Heart left ventricle (tissue), 16 donors: Measurements from ENCODE around the gene MARCO. TPM values are rescaled to one million over a fixed set of nuclear protein-coding genes. Genes with fewer than 3 reads are reported as not detected.
A peak's percentile ranks its signal among the peaks of the same experiment; 100 is the strongest.
"Not testable (repeated sequence)": the region's sequence is repeated elsewhere in the genome, so short reads cannot be mapped to it uniquely, and the experiment has no call there.

Experiments used
- ATAC-seq, 4 donors: fragments of 200-7000 bp; cut with Tn5 transposase; one replicate each; pipeline ENCODE4 v1.9.1; 2020 to 2022; ENCODE audit warnings: moderate library complexity in 4 of 4, mild to moderate bottlenecking in 3 of 4, moderate number of reproducible peaks in 1 of 4
- DNase-seq, 5 donors: peaks; one replicate each; pipeline ENCODE4 v3.0.0-alpha.2; 2020
- H3K27ac ChIP-seq, 12 donors: fragments of 200-600 bp; sonication (generic) in 4 of 12; one replicate each; pipeline versions ENCODE4 v1.5.0 to v1.8.0; 2016 to 2022; ENCODE audit warnings: mild to moderate bottlenecking in 2 of 12
- H3K27me3 ChIP-seq, 9 donors: fragments of 200-600 bp; sonication (generic) in 2 of 9; one replicate each; pipeline versions ENCODE4 v1.5.1 to v1.8.0; 2016 to 2022; ENCODE audit warnings: mild to moderate bottlenecking in 3 of 9
- H3K36me3 ChIP-seq, 9 donors: fragments of 200-600 bp; sonication (generic) in 2 of 9; one replicate each; pipeline versions ENCODE4 v1.5.0 to v1.8.0; 2018 to 2022; ENCODE audit warnings: mild to moderate bottlenecking in 2 of 9
- H3K4me1 ChIP-seq, 12 donors: fragments of 200-600 bp; sonication (generic) in 4 of 12; one replicate each; pipeline versions ENCODE4 v1.5.0 to v1.8.0; 2016 to 2022; ENCODE audit warnings: mild to moderate bottlenecking in 3 of 12
- H3K4me3 ChIP-seq, 12 donors: fragments of 200-600 bp; sonication (generic) in 4 of 12; one replicate each; pipeline versions ENCODE4 v1.5.0 to v1.8.0; 2017 to 2022; ENCODE audit warnings: mild to moderate bottlenecking in 9 of 12, moderate library complexity in 4 of 12
- H3K9me3 ChIP-seq, 12 donors: fragments of 200-600 bp; sonication (generic) in 4 of 12; one replicate each; pipeline versions ENCODE4 v1.5.0 to v1.8.0; 2016 to 2022; ENCODE audit warnings: mild to moderate bottlenecking in 1 of 12
- POLR2A ChIP-seq, 2 donors: fragments of 450-650 bp; IDR thresholded peaks; one replicate each; pipeline ENCODE4 v1.6.1; 2017; ENCODE audit warnings: antibody characterized with exemption in 2 of 2, mild to moderate bottlenecking in 2 of 2, moderate library complexity in 2 of 2
- WGBS, 4 donors: extraction: QIAGEN DNeasy Blood & Tissue Kit in 2 of 4; methylation state at CpG; one replicate each; pipeline versions ENCODE4 v1.1.5 to v1.1.7; 2013 to 2018; 5-methylcytosine and 5-hydroxymethylcytosine counted together
- intact Hi-C, 10 donors: fragments of 100-400 bp; cut with DNase I; formaldehyde crosslinking; loops; one replicate each; pipeline versions ENCODE4 v1.11.1 to v1.14.2; 2022
- polyA plus RNA-seq, 2 donors: library from polyadenylated mRNA; stranded (reverse); fragments of 200-250 nt; gene quantifications; one replicate each; pipeline ENCODE4 v1.2.3, GENCODE V29; 2013
- total RNA-seq, 9 donors: library from RNA; depleted of rRNA in 2 of 9; stranded (reverse); fragments of >200 nt in 2 of 9; fragmentation: NEBNext Ultra II Directional in 3 of 9; extraction: Animal tissue kit (Norgen Biotek cat#: 25700) in 3 of 9; gene quantifications; one replicate each; pipeline versions ENCODE4 v1.1.0 to v1.2.4, GENCODE V29; 2016 to 2023
- TF ChIP-seq, protein P1 (sequence below), 12 donors: fragments of 200-600 bp; sonication (generic) in 4 of 12; IDR thresholded peaks; one replicate each; pipeline versions ENCODE4 v1.5.0 to v1.8.0; 2018 to 2022; ENCODE audit warnings: antibody characterized with exemption in 12 of 12, mild to moderate bottlenecking in 5 of 12
- donor health status: ischemic (EF 13 %, LVEDD 7.1; RV severe dilation, severe dysfunction).
- donor health status: healthy with polysubstance abuse.
- donor health status: DM: no; HTN: yes; CAD: no.
- donor health status: DM: no; HTN: no; CAD: no.
- donor health status: ischemic (EF 25% LVEDD 6.9; RV normal size, moderate dysfunction).
- donor health status: ischemic (EF 25% LVEDD 5.7; RV mildly dilated, moderate dysfunction).
- donor health status: healthy.
- donor health status: DM: yes; HTN: yes; CAD: no.
- donor health status: ischemic (EF 35%, LVEDD 5.7; RV mildly dilated, moderate dysfunction).
- donor health status: nonischemic (EF 11% LVEDD 7.7; RV severe dilation, severe dysfunction).
- donor health status: DM: yes; HTN: yes; CAD: no.
- donor health status: PGD.
- donor health status: ischemic (EF 29% LVEDD 5.4; RV normal size, mild dysfunction).
- donor health status: nonischemic (EF 23%, LVEDD 6.1; RV moderate dilation, normal function).

The MARCO gene
- total and polyA plus RNA-seq, 11 donors = 0.19 to 162 (median 6.0) TPM

DNA sequence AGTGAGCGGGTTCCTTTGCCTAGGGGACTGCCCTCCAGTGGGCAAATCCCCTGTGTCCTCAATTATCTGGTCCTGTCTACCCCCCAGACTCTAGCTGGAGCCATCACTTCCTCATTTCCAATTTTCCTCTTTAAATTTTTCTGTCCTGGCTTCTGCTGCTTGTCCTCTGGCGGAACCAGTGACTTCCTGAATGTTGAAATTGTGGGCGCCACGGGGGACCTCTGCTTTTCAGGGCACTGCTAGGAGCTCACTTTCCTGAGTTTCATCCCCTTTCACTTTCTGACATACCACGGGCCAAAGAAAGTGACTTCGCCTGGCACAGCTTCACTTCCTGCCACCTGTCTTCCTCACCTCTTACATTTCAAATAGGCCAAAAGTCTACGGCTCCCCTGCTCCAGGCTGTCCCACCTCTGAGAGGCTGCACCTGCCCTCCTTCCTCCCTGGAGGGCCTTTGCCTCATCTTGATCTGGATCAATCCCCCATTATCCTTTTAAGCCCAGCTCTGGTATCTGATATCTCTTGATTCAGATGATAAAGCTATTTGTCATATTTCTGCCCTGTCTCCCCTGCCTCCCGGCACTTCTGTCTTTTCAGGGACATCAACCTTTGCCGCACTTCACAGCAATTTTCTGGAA is 1.4 kb upstream of the MARCO start:
- H3K9me3 ChIP-seq = no peaks in the 10 kb centered on the region
- no peak overlapping the region for H3K4me3 ChIP-seq
- no peaks in the 10 kb centered on the region for H3K36me3 ChIP-seq
- 64 to 77% (median 69%) methylated on average over 9 of the region's 9 CpGs for WGBS, 4 donors
- peaks cover 0 to 7% (median 0%) of the 10 kb centered on the region in 9 donors for H3K27me3 ChIP-seq
- ATAC-seq = peak in 3 of 4 donors; percentile 41 to 63 (median 55)
- peak overlapping the region in 1 of 12 donors; percentile 74 for H3K27ac ChIP-seq
- H3K4me1 ChIP-seq = peaks cover 0 to 51% (median 0%) of the 10 kb centered on the region in 12 donors
- intact Hi-C loops = no loop called here
- DNase-seq = peak in 3 of 5 donors; percentile 19 to 64 (median 38)
- TF ChIP-seq POLR2A (IDR thresholded peaks at IDR 0.05) = no peak
- TF ChIP-seq, protein P1, sequence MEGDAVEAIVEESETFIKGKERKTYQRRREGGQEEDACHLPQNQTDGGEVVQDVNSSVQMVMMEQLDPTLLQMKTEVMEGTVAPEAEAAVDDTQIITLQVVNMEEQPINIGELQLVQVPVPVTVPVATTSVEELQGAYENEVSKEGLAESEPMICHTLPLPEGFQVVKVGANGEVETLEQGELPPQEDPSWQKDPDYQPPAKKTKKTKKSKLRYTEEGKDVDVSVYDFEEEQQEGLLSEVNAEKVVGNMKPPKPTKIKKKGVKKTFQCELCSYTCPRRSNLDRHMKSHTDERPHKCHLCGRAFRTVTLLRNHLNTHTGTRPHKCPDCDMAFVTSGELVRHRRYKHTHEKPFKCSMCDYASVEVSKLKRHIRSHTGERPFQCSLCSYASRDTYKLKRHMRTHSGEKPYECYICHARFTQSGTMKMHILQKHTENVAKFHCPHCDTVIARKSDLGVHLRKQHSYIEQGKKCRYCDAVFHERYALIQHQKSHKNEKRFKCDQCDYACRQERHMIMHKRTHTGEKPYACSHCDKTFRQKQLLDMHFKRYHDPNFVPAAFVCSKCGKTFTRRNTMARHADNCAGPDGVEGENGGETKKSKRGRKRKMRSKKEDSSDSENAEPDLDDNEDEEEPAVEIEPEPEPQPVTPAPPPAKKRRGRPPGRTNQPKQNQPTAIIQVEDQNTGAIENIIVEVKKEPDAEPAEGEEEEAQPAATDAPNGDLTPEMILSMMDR (IDR thresholded peaks at IDR 0.05) = no peak

DNA sequence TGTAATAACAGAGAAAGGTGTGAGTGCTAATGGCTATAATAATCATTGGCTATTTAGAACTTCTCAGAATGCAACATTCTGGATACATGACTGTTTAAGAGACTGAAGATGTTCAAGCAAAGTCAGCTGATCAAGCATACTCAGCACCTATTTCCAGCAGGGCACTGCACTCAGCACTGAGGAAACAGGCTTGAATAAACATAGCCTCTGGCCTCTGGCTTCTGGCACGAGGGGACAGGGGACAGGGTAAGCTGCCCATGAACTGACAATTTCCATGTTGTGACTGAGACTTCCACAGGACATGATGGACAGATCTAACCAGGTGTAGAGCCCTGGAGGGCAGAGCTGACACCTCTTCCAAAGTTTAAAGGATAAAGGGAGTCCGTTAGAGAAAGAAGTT is 1.3 kb downstream of the MARCO start:
- 32 to 52% (median 42%) methylated on average over 2 of the region's 2 CpGs for WGBS, 4 donors
- no peak for TF ChIP-seq POLR2A (IDR thresholded peaks at IDR 0.05)
- TF ChIP-seq, protein P1 (IDR thresholded peaks at IDR 0.05) = no peak
- H3K4me3 ChIP-seq = peak overlapping the region in 1 of 12 donors; percentile 33
- ATAC-seq = no peak
- no peaks in the 10 kb centered on the region for H3K36me3 ChIP-seq
- no peak for DNase-seq
- intact Hi-C loops = no loop called here
- H3K27ac ChIP-seq = no peak overlapping the region
- no peaks in the 10 kb centered on the region for H3K9me3 ChIP-seq
- peaks cover 0 to 8% (median 0%) of the 10 kb centered on the region in 9 donors for H3K27me3 ChIP-seq
- peaks cover 0 to 29% (median 0%) of the 10 kb centered on the region in 12 donors for H3K4me1 ChIP-seq

DNA sequence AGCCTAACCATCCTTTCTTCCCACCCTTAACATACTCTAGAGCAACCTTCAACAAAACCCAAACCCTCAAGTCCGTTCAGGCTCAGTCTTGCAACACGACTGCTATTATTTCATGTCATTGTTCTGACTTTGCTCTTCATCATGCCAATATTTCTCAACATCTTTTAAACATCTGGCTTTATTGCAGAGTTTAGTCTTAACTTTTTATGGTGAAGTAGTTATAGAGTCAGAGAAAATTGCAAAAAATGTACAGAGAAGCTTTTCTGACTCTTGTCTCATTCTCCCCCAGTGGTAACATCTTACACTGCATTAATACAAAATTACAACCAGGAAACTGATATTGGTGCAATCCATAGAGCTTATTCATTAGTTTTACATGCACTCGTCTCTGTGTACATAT is 3.9 kb downstream of the MARCO start:
- intact Hi-C loops = no loop called here
- ATAC-seq (no peak), DNase-seq (no peak)
- peaks cover 0 to 14% (median 0%) of the 10 kb centered on the region in 12 donors for H3K4me1 ChIP-seq
- 64 to 70% (median 66%) methylated on average over 3 of the region's 3 CpGs for WGBS, 4 donors
- peaks cover 0 to 4% (median 0%) of the 10 kb centered on the region in 9 donors for H3K27me3 ChIP-seq
- H3K27ac ChIP-seq = peak overlapping the region in 1 of 12 donors; percentile 19
- no peaks in the 10 kb centered on the region for H3K9me3 ChIP-seq
- TF ChIP-seq POLR2A (IDR thresholded peaks at IDR 0.05) = no peak
- TF ChIP-seq, protein P1 (IDR thresholded peaks at IDR 0.05) = no peak
- no peak overlapping the region for H3K4me3 ChIP-seq
- no peaks in the 10 kb centered on the region for H3K36me3 ChIP-seq

DNA sequence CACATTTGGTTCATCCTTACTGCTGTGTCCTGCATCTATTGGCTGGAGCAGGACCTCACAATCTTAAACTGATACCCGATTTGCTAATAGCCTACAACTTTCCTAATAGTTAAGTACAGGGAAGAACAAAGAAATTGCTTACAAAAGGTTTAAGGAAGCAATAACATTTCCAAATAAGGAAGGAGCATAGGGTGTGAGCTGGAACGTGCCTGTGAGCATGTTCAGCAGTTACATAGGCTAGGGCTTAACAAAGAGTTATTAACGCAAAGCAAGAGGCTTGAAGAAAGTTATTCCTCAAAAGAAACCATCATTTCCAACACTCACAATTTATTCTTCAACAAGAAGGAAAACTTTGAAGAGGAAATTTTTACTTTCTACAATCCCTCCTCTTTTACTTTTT is 6.3 kb downstream of the MARCO start:
- H3K9me3 ChIP-seq, ATAC-seq, H3K4me1 ChIP-seq, H3K27ac ChIP-seq, intact Hi-C loops, H3K4me3 ChIP-seq, H3K36me3 ChIP-seq: not testable (repeated sequence)
- WGBS, 4 donors = 63 to 68% (median 64%) methylated on average over 3 of the region's 3 CpGs
- H3K27me3 ChIP-seq = peaks cover 0 to 20% (median 0%) of the 10 kb centered on the region in 9 donors
- peak in 1 of 5 donors; percentile 23 for DNase-seq
